Mesothelial cell of epicardium (in vitro differentiated cells): ENCODE measurements around the gene EEIG1. TPM values are rescaled to one million over a fixed set of nuclear protein-coding genes. Genes with fewer than 3 reads are reported as not detected.

Experiments
- DNase-seq, 2 experiments: peaks; one replicate each; pipeline ENCODE4 v3.0.0; 2021; ENCODE audit warnings: low spot score in 2 of 2; ENCODE audit not compliant: unreplicated experiment in 2 of 2
- H3K27ac Mint-ChIP-seq: 2 replicates; pipeline ENCODE4 v1.8.0; 2021; ENCODE audit warnings: mixed read lengths
- H3K27me3 Mint-ChIP-seq: 2 replicates; pipeline ENCODE4 v1.8.0; 2021; ENCODE audit warnings: low read depth, mixed read lengths
- H3K36me3 Mint-ChIP-seq: 2 replicates; pipeline ENCODE4 v1.8.0; 2021; ENCODE audit warnings: mixed read lengths
- H3K4me1 Mint-ChIP-seq: 2 replicates; pipeline ENCODE4 v1.8.0; 2021; ENCODE audit warnings: mixed read lengths
- H3K4me3 Mint-ChIP-seq: 2 replicates; pipeline ENCODE4 v1.8.0; 2021; ENCODE audit warnings: mild to moderate bottlenecking, moderate library complexity, mixed read lengths
- H3K9me3 Mint-ChIP-seq: 2 replicates; pipeline ENCODE4 v1.8.0; 2021; ENCODE audit warnings: mixed read lengths
- CTCF ChIP-seq: fragments of 200-600 bp; sonication (generic); IDR thresholded peaks from one replicate; pipeline ENCODE4 v1.5.0; 2021; ENCODE audit warnings: antibody characterized with exemption; ENCODE audit not compliant: unreplicated experiment
- total RNA-seq: library from RNA; stranded (reverse); gene quantifications from 3 replicates; pipeline ENCODE4 v1.2.1, GENCODE V29; 2021

Gene EEIG1
- total RNA-seq, 1 donor from 2014 or later, result 67.4 TPM

GRCh38 chr9:127940593-127940992, 40.2 kb downstream of the EEIG1 start:
- Mint-ChIP-seq H3K27me3 (no peaks in the 10 kb centered on the region), H3K4me1 (peaks cover 30% of the 10 kb centered on the region), H3K9me3 (no peaks in the 10 kb centered on the region), H3K36me3 (peaks cover 19% of the 10 kb centered on the region), H3K27ac (peak overlapping the region; percentile 31), H3K4me3 (no peak overlapping the region)
- DNase-seq, result no peak
- no peak for TF ChIP-seq CTCF

GRCh38 chr9:127938298-127938690, 42.5 kb downstream of the EEIG1 start:
- Mint-ChIP-seq H3K4me3 (peak overlapping the region; percentile 89), H3K27ac (peak overlapping the region; percentile 31), H3K9me3 (no peaks in the 10 kb centered on the region)

GRCh38 chr9:127937388-127938297, 43.1 kb downstream of the EEIG1 start, which contains the start of gene DPM2:
Gene DPM2 (minus strand): TSS chr9:127937854. CDS start chr9:127937820, 34 bp downstream.
- Mint-ChIP-seq H3K36me3 (peaks cover 7% of the 10 kb centered on the region), H3K4me3 (peak within 1 kb of the TSS; percentile 89), H3K27ac (peak within 1 kb of the TSS; percentile 94), H3K4me1 (peaks cover 27% of the 10 kb centered on the region), H3K9me3 (no peaks in the 10 kb centered on the region), H3K27me3 (no peaks in the 10 kb centered on the region)
- TF ChIP-seq CTCF, result no peak
- peak; percentile 57 to 76 for DNase-seq

More at GRCh38 chr9:127938298-127938690, 42.5 kb downstream of the EEIG1 start:
- Mint-ChIP-seq H3K36me3 (peaks cover 11% of the 10 kb centered on the region), H3K4me1 (peaks cover 29% of the 10 kb centered on the region), H3K27me3 (no peaks in the 10 kb centered on the region)
- DNase-seq, result no peak
- no peak for TF ChIP-seq CTCF

- no peak for DNase-seq
- H3K36me3 Mint-ChIP-seq, result peaks cover 4% of the 10 kb centered on the region
- peaks cover 27% of the 10 kb centered on the region for H3K4me1 Mint-ChIP-seq
- no peaks in the 10 kb centered on the region for H3K9me3 Mint-ChIP-seq
- no peak for TF ChIP-seq CTCF
- no peaks in the 10 kb centered on the region for H3K27me3 Mint-ChIP-seq
- H3K27ac Mint-ChIP-seq, result peak overlapping the region; percentile 94
- peak overlapping the region; percentile 89 for H3K4me3 Mint-ChIP-seq
These were observed 43.8 kb downstream of the EEIG1 start for GRCh38 chr9:127937056-127937387.

- no peak for DNase-seq
- TF ChIP-seq CTCF, result no peak
- Mint-ChIP-seq H3K27ac (peak overlapping the region; percentile 94), H3K4me3 (peak overlapping the region; percentile 89), H3K36me3 (peaks cover 4% of the 10 kb centered on the region), H3K9me3 (no peaks in the 10 kb centered on the region), H3K4me1 (peaks cover 29% of the 10 kb centered on the region), H3K27me3 (no peaks in the 10 kb centered on the region)
These were observed 44.4 kb downstream of the EEIG1 start for GRCh38 chr9:127936347-127936852.
